Heart left ventricle (tissue), 13 donors: ENCODE measurements around the gene CHCHD6.

Source experiments
- POLR2A ChIP-seq, 2 donors: fragments of 450-650 bp; IDR thresholded peaks; one replicate each; pipeline ENCODE4 v1.6.1; 2017; ENCODE audit warnings: antibody characterized with exemption in 2 of 2, mild to moderate bottlenecking in 2 of 2, moderate library complexity in 2 of 2
- TF ChIP-seq, protein P1 (sequence below), 12 donors: fragments of 200-600 bp; sonication (generic) in 4 of 12; IDR thresholded peaks; one replicate each; pipeline versions ENCODE4 v1.5.0 to v1.8.0; 2018 to 2022; ENCODE audit warnings: antibody characterized with exemption in 12 of 12, mild to moderate bottlenecking in 5 of 12
- donor health status: ischemic (EF 13 %, LVEDD 7.1; RV severe dilation, severe dysfunction).
- donor health status: DM: no; HTN: yes; CAD: no.
- donor health status: DM: no; HTN: no; CAD: no.
- donor health status: ischemic (EF 25% LVEDD 6.9; RV normal size, moderate dysfunction).
- donor health status: ischemic (EF 25% LVEDD 5.7; RV mildly dilated, moderate dysfunction).
- donor health status: ischemic (EF 35%, LVEDD 5.7; RV mildly dilated, moderate dysfunction).
- donor health status: nonischemic (EF 11% LVEDD 7.7; RV severe dilation, severe dysfunction).
- donor health status: DM: yes; HTN: yes; CAD: no.
- donor health status: PGD.
- donor health status: ischemic (EF 29% LVEDD 5.4; RV normal size, mild dysfunction).
- donor health status: nonischemic (EF 23%, LVEDD 6.1; RV moderate dilation, normal function).

- no peak for TF ChIP-seq POLR2A (IDR thresholded peaks at IDR 0.05)
- TF ChIP-seq, protein P1, sequence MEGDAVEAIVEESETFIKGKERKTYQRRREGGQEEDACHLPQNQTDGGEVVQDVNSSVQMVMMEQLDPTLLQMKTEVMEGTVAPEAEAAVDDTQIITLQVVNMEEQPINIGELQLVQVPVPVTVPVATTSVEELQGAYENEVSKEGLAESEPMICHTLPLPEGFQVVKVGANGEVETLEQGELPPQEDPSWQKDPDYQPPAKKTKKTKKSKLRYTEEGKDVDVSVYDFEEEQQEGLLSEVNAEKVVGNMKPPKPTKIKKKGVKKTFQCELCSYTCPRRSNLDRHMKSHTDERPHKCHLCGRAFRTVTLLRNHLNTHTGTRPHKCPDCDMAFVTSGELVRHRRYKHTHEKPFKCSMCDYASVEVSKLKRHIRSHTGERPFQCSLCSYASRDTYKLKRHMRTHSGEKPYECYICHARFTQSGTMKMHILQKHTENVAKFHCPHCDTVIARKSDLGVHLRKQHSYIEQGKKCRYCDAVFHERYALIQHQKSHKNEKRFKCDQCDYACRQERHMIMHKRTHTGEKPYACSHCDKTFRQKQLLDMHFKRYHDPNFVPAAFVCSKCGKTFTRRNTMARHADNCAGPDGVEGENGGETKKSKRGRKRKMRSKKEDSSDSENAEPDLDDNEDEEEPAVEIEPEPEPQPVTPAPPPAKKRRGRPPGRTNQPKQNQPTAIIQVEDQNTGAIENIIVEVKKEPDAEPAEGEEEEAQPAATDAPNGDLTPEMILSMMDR (IDR thresholded peaks at IDR 0.05): no peak
Measured at GRCh38 chr3:126952983-126953660, 249.1 kb downstream of the CHCHD6 start.
